Nucleus accumbens (tissue), 56 donors: ENCODE measurements around the gene SMURF1.
"Not testable (repeated sequence)": the region's sequence is repeated elsewhere in the genome, so short reads cannot be mapped to it uniquely, and the experiment has no call there.

Source experiments
- DNase-seq, 56 donors: peaks; one replicate each; lab custom pipeline; 2025; lab: John Stamatoyannopoulos, UW

The SMURF1 gene

DNA sequence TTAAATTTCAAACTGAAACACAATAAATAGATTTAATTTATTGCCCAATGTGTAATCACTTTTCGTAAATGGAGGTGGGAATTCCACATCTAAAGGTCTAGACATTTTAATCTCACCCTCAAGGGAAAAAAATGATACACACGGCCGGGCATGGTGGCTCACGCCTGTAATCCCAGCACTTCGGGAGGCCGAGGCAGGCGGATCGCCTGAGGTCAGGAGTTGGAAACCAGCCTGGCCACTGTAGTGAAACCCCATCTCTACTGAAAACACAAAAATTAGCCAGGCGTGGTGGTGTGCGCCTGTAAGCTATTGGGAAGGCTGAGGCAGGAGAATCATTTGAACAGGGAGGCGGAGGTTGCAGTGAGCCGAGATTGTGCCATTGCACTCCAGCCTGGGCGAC, 42.4 kb downstream of the SMURF1 start:
- DNase-seq = not testable (repeated sequence)

GRCh38 chr7:99099499-99100077, 44.3 kb downstream of the SMURF1 start:
- DNase-seq = no peak

DNA sequence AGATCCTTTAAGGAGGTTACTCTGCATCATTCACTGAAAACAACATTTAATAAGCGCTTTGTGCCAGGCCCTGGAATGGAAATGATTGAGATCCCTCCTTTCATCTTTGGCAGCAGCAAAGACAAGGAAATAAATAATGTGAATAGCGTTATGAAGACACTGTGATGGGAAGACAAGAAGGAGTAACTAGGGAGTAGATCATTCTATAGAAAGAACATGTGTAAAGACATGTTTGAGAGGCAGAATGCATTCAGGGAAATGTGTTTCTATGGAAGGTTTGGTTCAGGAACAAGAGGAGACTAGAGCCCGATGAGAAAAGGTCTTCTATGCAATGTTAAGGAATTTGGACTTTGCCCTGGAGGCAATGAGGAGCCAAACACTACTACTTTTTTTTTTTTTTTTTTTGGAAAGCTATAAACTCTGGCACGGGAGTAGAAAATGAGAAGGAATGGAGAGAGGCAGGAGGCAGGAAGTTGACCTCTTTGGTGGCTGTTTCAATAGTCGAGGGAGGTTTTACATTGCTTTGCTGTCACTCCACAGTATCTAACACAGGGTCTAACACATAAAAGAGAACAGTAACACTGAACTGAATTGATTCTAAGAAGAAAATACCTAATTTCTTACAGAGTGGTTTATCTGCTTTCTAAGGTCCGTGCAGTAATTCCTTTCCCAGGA, 44.9 kb downstream of the SMURF1 start:
- DNase-seq = no peak

- DNase-seq = no peak
These were observed 45.6 kb downstream of the SMURF1 start for GRCh38 chr7:99098286-99098823.

DNA sequence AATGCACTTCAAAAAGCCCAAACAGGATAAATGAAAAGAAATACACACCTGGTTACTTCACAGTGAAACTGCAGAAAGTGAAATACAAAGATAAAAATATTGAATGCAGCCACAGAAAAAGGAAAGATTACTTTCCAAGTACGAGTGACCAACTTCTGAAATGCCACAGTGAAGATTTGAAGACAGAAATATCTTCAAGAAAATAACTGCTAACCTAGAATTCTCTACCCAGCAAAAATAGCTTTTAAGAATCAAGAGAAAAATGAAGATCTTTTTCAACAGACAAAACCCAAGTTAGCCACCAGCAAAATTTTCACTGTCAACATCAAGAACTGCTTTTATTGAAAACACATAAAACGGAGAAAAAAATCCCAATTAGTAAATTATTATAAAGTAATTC, 46.2 kb downstream of the SMURF1 start:
- no peak for DNase-seq

GRCh38 chr7:99096124-99096887, 47.6 kb downstream of the SMURF1 start:
- DNase-seq = no peak

- DNase-seq = no peak
These were observed 48.2 kb downstream of the SMURF1 start for GRCh38 chr7:99095698-99096097.

DNA sequence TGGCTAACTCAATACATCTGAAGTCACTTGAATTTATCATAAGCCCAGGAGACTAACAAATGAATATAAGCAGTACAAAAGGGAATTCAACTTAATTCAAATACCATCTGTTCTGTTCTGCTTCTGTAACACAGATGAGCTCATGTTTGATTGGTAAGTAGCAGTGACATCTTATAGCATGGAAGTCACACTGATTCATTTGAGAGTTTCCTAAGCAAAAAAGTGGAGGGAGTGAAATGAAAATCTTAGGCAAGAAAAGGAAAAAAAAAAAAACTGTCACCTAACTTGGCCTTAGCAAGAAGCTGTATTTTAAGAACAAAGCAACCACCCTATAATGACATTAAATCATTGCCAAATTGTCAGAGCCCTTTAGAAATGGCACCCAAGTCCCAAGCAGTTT, 49.5 kb downstream of the SMURF1 start:
- DNase-seq = no peak

- peak in 18 of 56 donors; percentile 11 to 58 (median 20) for DNase-seq
These were observed 51.7 kb downstream of the SMURF1 start for GRCh38 chr7:99092064-99092720.

DNA sequence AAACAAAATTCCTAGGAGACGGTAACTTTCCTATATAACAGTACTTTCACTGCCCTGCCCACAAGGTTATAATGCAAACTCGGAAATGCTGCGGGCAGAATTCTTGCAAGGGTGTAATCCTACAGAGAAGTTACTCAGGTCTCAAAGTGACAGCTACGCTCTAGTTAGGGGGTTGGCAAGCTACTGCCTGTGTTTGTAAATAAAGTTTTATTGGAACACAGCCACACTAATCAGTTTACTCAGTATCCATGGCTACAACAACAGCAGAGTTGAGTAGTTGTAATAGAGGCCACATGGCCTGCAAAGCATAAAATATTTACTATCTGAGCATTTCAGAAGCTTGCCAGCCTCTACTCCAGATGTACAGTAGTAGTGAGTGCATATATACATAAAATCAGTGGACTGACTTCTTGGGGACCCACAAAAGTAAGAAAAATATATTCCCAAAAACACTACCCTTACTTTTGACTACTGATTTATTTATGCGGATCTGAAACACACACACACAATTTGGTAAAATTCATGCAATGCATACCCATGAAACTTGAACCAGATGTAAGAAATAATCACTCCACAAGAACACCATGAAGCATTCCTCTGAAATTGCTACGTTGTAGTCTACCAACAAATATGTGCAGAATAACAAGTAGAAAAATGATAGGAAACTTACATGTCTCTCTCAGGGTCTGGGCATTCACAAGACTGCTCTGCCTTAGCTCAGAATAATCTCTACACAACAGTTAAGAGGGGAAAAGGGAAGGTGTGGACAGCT, 53.0 kb downstream of the SMURF1 start:
- no peak for DNase-seq

DNA sequence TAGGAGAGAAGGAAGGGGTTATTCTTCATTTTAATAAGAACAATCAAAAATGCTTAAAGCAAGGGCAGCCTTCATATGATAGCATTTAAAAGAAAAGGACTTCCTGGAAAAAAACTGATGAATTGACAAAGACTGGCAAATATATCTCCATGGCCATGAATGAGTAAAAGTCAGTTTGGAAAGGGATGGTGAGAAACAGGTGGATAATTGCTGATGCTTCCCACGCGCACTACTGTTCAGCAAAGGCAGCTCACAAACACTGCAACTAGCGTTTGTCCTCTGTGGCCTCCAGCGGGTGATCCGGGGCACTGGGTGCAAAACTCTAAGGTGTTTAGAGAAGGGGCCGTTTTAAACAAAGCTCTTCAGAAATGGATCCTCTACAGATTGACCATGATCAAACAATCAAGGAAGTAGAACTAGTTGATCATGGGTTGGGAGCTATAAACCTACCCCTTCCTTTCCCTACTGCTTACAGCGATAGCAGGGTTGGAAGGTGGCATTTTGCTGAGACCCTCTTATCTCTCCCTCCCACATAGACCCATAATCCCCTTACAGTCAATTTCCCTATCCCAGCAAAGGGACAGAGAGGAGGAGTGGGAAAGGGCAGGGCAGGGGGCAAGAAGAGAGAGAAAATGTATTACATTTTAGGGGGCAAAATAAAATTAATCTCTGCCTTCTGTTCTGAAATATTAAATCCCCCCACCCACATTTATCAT, 53.8 kb downstream of the SMURF1 start:
- no peak for DNase-seq

- DNase-seq = no peak
These were observed 57.0 kb downstream of the SMURF1 start for GRCh38 chr7:99086944-99087343.

GRCh38 chr7:99086532-99086931, 57.4 kb downstream of the SMURF1 start:
- DNase-seq = no peak

DNA sequence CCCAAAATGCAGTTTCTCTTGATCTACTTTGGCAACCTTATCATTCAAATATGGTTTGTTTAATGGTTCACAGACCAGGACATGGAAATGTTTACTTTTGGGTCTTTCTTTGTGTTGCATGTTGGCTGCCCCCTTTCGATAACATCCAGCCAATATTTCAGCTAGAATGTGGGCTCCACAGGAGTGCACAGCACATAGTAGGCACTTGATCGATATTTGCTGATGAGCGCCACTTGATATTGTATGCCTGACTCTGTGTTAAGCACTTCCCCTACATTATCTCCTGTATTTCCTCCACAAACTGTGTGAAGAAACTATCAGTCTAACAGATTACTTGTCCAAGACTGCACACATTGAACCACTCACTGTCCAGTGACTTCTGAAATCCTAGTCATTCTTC, 60.2 kb downstream of the SMURF1 start:
- no peak for DNase-seq

GRCh38 chr7:99083068-99083651, 60.7 kb downstream of the SMURF1 start:
- DNase-seq = no peak

GRCh38 chr7:99080679-99081078, 63.2 kb downstream of the SMURF1 start:
- no peak for DNase-seq

DNA sequence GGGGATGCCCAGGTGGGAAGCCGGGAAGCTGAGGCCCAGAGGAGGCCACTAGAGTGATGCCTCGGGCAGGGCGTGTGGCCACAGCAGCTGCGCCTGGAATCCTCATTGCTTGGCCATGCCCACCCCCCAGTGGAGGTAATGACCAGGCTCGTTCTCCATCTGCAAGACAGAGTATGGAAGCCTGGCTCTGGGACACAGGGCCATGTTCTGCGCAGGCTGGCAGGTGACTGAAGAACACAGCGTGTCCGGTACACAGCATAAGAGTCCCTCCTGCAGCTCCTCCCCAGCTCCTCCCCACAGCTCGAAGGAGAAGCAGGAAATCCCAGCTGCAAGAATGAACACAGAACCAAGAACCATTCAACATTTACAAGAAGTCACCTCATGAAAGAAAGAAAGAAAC, 64.8 kb downstream of the SMURF1 start:
- DNase-seq = peak in 5 of 56 donors; percentile 2 to 38 (median 9)

DNA sequence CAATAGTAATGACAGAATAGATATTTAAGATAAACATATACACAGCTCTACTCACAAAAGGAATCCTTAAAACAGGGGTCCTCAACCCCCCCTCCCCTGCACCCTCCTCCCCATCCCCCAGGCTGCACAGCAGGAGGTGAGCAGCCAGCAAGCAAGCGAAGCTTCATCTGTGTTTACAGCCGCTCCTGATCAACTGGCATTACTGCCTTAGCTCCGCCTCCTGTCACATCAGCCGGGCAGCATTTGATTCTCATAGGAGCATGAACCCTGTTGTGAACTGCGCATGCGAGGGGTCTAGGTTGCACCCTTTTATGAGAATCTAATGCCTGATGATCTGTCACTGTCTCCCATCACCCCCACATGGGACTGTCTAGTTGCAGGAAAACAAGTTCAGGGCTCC, 65.5 kb downstream of the SMURF1 start:
- DNase-seq = peak in 1 of 56 donors; percentile 8

- DNase-seq = no peak
These were observed 67.3 kb downstream of the SMURF1 start for GRCh38 chr7:99076615-99077014.
